Activated CD8-positive, alpha-beta memory T cell treated with anti-CD3 and anti-CD28 coated beads for 36 hours (primary cell): ENCODE results near the gene PRMT1. TPM values are rescaled to one million over a fixed set of nuclear protein-coding genes. Genes with fewer than 3 reads are reported as not detected.

ENCODE experiments used
- CTCF ChIA-PET: fragments of 350-600 bp; sonication (Branson Sonifier 250); formaldehyde crosslinking; loops from one replicate; lab custom pipeline; 2021; ENCODE audit warnings: antibody characterized with exemption; lab: Charles Lee
- POLR2A ChIA-PET: fragments of 350-600 bp; sonication (Branson Sonifier 250); formaldehyde crosslinking; loops from one replicate; lab custom pipeline; 2021; ENCODE audit warnings: antibody characterized with exemption; lab: Charles Lee
- total RNA-seq, 2 experiments: library from RNA; stranded (reverse); gene quantifications; one replicate each; pipeline ENCODE4 v1.2.3, GENCODE V29; 2021

Gene PRMT1
- total RNA-seq, 2 experiments from 2014 or later: 538 to 559 TPM

- CTCF ChIA-PET: interaction anchor here (1.1 to 1.4 kb wide), 4 partner anchors 11 to 208 kb away, joined by 3 to 7 read pairs (median 5); partner anchors contain the start of gene FLT3LG
These were observed 4.8 kb downstream of the PRMT1 start for GRCh38 chr19:49681830-49682229.

GRCh38 chr19:49682274-49682673, 5.2 kb downstream of the PRMT1 start:
- ChIA-PET POLR2A (interaction anchor here (0.6 kb wide), 1 partner anchor 286 kb away, joined by 7 read pairs; no protein-coding TSS in a partner anchor), CTCF (interaction anchor here (1.4 kb wide), 1 partner anchor 176 kb away, joined by 4 read pairs; no protein-coding TSS in a partner anchor)

More at GRCh38 chr19:49681830-49682229, 4.8 kb downstream of the PRMT1 start:
- POLR2A ChIA-PET: interaction anchor here (0.6 kb wide), 1 partner anchor 285 kb away, joined by 7 read pairs; no protein-coding TSS in a partner anchor

GRCh38 chr19:49683814-49684250, 6.8 kb downstream of the PRMT1 start:
- ChIA-PET CTCF (interaction anchor here (1.0 to 2.5 kb wide), 4 partner anchors 8 to 129 kb away, joined by 3 to 7 read pairs (median 4); partner anchors contain the start of gene FUZ), POLR2A (no interaction called here)

DNA sequence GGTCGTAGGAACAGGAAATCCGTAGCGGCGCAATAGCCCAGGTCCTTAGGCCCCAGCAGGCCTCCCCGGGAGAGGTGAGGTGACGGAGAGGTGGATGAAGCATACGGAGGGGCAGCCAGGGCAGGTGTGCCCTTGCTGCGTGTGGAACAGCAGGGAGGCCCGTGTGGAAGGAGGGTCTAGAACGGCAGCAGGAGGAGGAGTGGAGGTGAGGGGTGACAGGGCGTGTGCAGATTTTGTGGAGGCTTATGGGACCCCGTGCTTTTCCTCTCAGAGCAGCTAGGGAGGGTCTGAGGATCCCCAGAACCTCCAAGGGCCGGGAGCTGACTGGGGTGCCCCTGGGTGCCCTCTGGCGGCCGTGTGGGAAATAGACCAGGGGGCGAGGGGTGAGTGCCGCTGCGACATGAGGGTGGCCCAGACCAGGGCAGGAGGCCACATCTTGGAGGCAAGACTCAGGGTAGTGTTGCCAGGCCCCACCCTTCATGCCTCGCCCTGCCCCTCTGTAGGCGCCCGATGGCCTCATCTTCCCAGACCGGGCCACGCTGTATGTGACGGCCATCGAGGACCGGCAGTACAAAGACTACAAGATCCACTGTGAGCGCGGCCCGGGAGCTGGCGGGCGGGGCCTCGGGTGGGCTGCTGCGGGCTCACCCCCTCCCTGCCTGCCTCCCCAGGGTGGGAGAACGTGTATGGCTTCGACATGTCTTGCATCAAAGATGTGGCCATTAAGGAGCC, 7.3 kb downstream of the PRMT1 start:
- CTCF ChIA-PET: interaction anchor here (0.5 to 2.5 kb wide), 7 partner anchors 8 to 177 kb away, joined by 3 to 7 read pairs (median 3); partner anchors contain the start of gene FUZ
- POLR2A ChIA-PET: no interaction called here

- ChIA-PET CTCF (interaction anchor here (0.5 to 2.5 kb wide), 6 partner anchors 9 to 178 kb away, joined by 3 to 7 read pairs (median 4); partner anchors contain the start of gene FUZ), POLR2A (interaction anchor here (0.9 kb wide), 1 partner anchor 13 kb away, joined by 3 read pairs; no protein-coding TSS in a partner anchor)
These were observed 8.0 kb downstream of the PRMT1 start for GRCh38 chr19:49684983-49685553.

- ChIA-PET CTCF (interaction anchor here (1.1 to 2.5 kb wide), 3 partner anchors 10 to 22 kb away, joined by 3 to 7 read pairs (median 3); no protein-coding TSS in a partner anchor), POLR2A (interaction anchor here (0.9 to 1.1 kb wide), 2 partner anchors 9 to 12 kb away, joined by 3 to 4 read pairs; no protein-coding TSS in a partner anchor)
These were observed 8.8 kb downstream of the PRMT1 start for GRCh38 chr19:49685845-49686332.

- POLR2A ChIA-PET: interaction anchor here (1.1 kb wide), 1 partner anchor 10 kb away, joined by 4 read pairs; no protein-coding TSS in a partner anchor
- CTCF ChIA-PET: interaction anchor here (0.6 to 2.5 kb wide), 5 partner anchors 8 to 107 kb away, joined by 3 to 7 read pairs (median 3); no protein-coding TSS in a partner anchor
These were observed 9.5 kb downstream of the PRMT1 start for GRCh38 chr19:49686503-49687088.

DNA sequence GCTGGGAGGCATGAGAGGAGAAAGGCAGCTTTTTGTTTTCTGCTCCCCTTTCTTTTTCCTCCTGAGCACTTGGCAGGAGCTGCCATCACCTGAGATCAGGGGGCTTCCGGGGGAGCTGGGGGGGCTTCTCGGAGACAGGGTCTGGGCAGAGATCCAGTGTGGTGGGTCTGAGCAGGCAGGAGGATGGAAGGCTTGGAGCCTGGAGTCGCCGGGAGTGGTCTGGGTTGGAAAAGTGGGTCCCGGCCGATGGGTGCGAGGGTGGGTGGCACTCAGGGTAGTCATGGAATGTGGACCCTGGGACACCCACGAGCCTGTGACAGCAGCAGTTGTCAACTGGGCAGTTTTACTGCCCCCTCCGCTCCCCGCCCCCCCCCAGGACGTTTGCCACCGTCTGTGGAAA, 10.1 kb downstream of the PRMT1 start:
- ChIA-PET POLR2A (no interaction called here), CTCF (interaction anchor here (0.6 to 1.6 kb wide), 3 partner anchors 8 to 106 kb away, joined by 3 to 4 read pairs (median 3); no protein-coding TSS in a partner anchor)

- CTCF ChIA-PET: interaction anchor here (1.2 kb wide), 1 partner anchor 9 kb away, joined by 4 read pairs; no protein-coding TSS in a partner anchor
These were observed 10.7 kb downstream of the PRMT1 start for GRCh38 chr19:49687566-49688316.

GRCh38 chr19:49688531-49689132, 11.6 kb downstream of the PRMT1 start:
- ChIA-PET POLR2A (no interaction called here), CTCF (interaction anchor here (0.9 to 1.3 kb wide), 2 partner anchors 8 to 11 kb away, joined by 4 read pairs; partner anchors contain the start of gene PRMT1)

More at GRCh38 chr19:49687566-49688316, 10.7 kb downstream of the PRMT1 start:
- POLR2A ChIA-PET: no interaction called here

DNA sequence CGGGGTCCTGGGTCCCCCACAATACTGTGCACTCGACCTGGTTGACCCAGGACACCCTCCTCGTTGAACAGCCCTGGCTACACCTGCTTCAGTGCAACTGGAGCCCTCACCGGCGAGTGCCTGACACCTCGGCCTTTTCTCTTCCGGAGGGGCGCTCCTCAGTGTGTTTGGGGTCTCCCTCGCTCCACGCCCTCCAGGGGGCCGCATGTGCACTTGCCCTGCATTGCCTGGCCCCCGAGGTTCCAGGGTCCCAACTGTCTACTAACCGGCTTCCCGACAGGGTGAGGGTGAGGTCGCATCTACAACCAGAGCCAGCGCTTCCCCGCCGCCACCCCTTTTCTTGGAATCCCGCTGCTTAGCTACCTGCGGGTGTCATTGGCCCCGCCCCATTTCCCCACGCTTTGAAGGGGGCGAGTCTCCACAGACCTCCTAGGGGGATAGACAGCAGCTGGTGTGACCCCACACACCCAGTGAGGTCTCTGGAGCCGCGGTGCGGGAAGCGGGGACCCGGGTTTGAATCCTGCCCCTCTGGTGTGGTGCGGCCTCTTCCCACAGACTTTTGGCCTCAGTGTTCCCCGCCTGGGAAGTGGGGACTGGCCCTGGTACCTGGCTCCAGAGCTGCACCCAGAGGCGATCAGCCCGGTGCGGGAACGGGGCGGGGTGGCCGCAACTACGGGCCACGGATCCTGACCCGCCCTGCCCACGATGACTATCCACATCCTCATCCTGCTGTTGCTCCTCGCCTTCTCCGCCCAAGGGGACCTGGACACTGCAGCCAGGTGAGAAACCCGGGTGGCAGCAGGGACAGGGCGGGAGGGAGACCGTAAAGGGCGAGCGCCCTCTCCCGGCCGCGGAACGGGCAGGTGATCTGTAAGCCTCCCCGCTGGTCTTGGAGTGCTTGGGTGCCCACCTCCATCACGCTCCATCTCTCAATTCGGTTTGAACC, 12.3 kb downstream of the PRMT1 start, which contains the start of gene ADM5:
TSS of gene ADM5 (plus strand) at position 462 of the 946 bp plus-strand sequence. CDS start at position 706, 244 bp downstream.
- POLR2A ChIA-PET: interaction anchor here (1.2 kb wide), 1 partner anchor 11 kb away, joined by 4 read pairs; no protein-coding TSS in a partner anchor
- CTCF ChIA-PET: interaction anchor here (0.9 to 1.3 kb wide), 2 partner anchors 9 to 12 kb away, joined by 4 read pairs; partner anchors contain the start of gene PRMT1

- CTCF ChIA-PET: interaction anchor here (1.3 to 1.7 kb wide), 2 partner anchors 9 to 12 kb away, joined by 4 to 5 read pairs; partner anchors contain the start of gene PRMT1
- POLR2A ChIA-PET: interaction anchor here (1.2 kb wide), 1 partner anchor 12 kb away, joined by 4 read pairs; no protein-coding TSS in a partner anchor
These were observed 13.1 kb downstream of the PRMT1 start for GRCh38 chr19:49690079-49690655.

- POLR2A ChIA-PET: interaction anchor here (1.2 kb wide), 1 partner anchor 13 kb away, joined by 4 read pairs; no protein-coding TSS in a partner anchor
- CTCF ChIA-PET: interaction anchor here (1.7 kb wide), 1 partner anchor 10 kb away, joined by 5 read pairs; no protein-coding TSS in a partner anchor
These were observed 13.7 kb downstream of the PRMT1 start, which contains the start of gene CPT1C for GRCh38 chr19:49690656-49691242. Gene CPT1C (plus strand): TSS chr19:49691116. CDS start chr19:49692253, 1,137 bp downstream.

GRCh38 chr19:49691243-49692146, 14.4 kb downstream of the PRMT1 start:
- ChIA-PET CTCF (interaction anchor here (0.7 to 1.7 kb wide), 3 partner anchors 11 to 19 kb away, joined by 3 to 5 read pairs (median 4); no protein-coding TSS in a partner anchor), POLR2A (no interaction called here)
